ENCODE results near the gene ARHGAP25. TPM values are rescaled to one million over a fixed set of nuclear protein-coding genes. Genes with fewer than 3 reads are reported as not detected.

The ARHGAP25 gene
- total and polyA plus RNA-seq, 2 experiments from 2014 or later, result 1.9 to 2.0 TPM

GRCh38 chr2:68766376-68766845 lies 31.8 kb downstream of the ARHGAP25 start (continued):
- TF ChIP-seq ZNF331 (CRISPR knock-in tag; IDR thresholded peaks at IDR 0.05; ENCODE audit: low read depth) (no peak), REST (IDR thresholded peaks at IDR 0.05; ENCODE audit: unreplicated experiment) (no peak), POLR2AphosphoS5 (IDR thresholded peaks at IDR 0.05; ENCODE audit: low read depth) (no peak), JUNB (IDR thresholded peaks at IDR 0.05; ENCODE audit: unreplicated experiment) (no peak), EZH2phosphoT487 (IDR thresholded peaks at IDR 0.05; ENCODE audit: unreplicated experiment) (no peak), EZH2 (IDR thresholded peaks at IDR 0.05; ENCODE audit: low read depth, unreplicated experiment) (no peak)

- H3K36me3 Mint-ChIP-seq (ENCODE audit: low read depth), result no peaks in the 10 kb centered on the region
- no peak overlapping the region for H3K4me3 Mint-ChIP-seq
- ATAC-seq, result no peak
- peaks cover 37% of the 10 kb centered on the region for H3K4me1 Mint-ChIP-seq
- Histone ChIP-seq H3K9me2 (ENCODE audit: insufficient read depth) (no peaks in the 10 kb centered on the region), H3K4me1 (ENCODE audit: insufficient read depth) (peaks cover 36% of the 10 kb centered on the region), H3K27ac (ENCODE audit: low read depth) (no peak overlapping the region), H3K4me3 (no peak overlapping the region), H3K79me2 (replicated peaks; ENCODE audit: insufficient read depth) (no peaks in the 10 kb centered on the region), H2AFZ (no peak overlapping the region), H3K4me2 (no peak overlapping the region), H3K27me3 (ENCODE audit: insufficient read depth) (no peaks in the 10 kb centered on the region), H4K20me1 (replicated peaks; ENCODE audit: insufficient read depth) (no peaks in the 10 kb centered on the region), H3F3A (replicated peaks; ENCODE audit: low read depth) (no peaks in the 10 kb centered on the region), H3K36me3 (ENCODE audit: insufficient read depth) (no peaks in the 10 kb centered on the region)
- H3K27ac Mint-ChIP-seq, result no peak overlapping the region
- no peaks in the 10 kb centered on the region for H3K9me3 Mint-ChIP-seq
- DNase-seq (ENCODE audit: low spot score), result no peak
- peaks cover 3% of the 10 kb centered on the region for H3K27me3 Mint-ChIP-seq (ENCODE audit: insufficient read depth, low read depth, poor library complexity)
- TF ChIP-seq STAT1 (IDR thresholded peaks at IDR 0.05; ENCODE audit: unreplicated experiment) (no peak), JUNB (IDR thresholded peaks at IDR 0.05; ENCODE audit: unreplicated experiment) (no peak), ZNF462 (CRISPR knock-in tag; IDR thresholded peaks at IDR 0.05) (no peak), ZNF114 (CRISPR knock-in tag; IDR thresholded peaks at IDR 0.05) (no peak), ETS1 (IDR thresholded peaks at IDR 0.05) (no peak), CREB1 (CRISPR knock-in tag; IDR thresholded peaks at IDR 0.05; ENCODE audit: low read depth) (no peak), ZNF331 (CRISPR knock-in tag; IDR thresholded peaks at IDR 0.05; ENCODE audit: low read depth) (no peak)
Measured at GRCh38 chr2:68767031-68767961, 32.7 kb downstream of the ARHGAP25 start.
